Left kidney (tissue), 8 donors: ENCODE results near the gene RELL1. TPM values are rescaled to one million over a fixed set of nuclear protein-coding genes. Genes with fewer than 3 reads are reported as not detected.
A peak's percentile ranks its signal among the peaks of the same experiment; 100 is the strongest.

Experiments used
- DNase-seq: peaks from one replicate; pipeline ENCODE4 v3.0.0-alpha.2; 2013
- long read RNA-seq, 8 donors: transcript quantifications; one replicate each; lab custom pipeline, GENCODE V29; 2026
- polyA plus RNA-seq: library from polyadenylated mRNA; unstranded; fragments of 120-200 nt; gene quantifications from one replicate; pipeline ENCODE4 v1.2.1, GENCODE V29; 2013; ENCODE audit not compliant: insufficient read length

Gene RELL1
- polyA plus RNA-seq: 9.9 TPM
- long read RNA-seq, donor 1, partial matches to known transcripts: 0 of 4 reads
- long read RNA-seq, donor 1, other reads (novel, unspliced or antisense): 0 of 4 reads
- long read RNA-seq, donor 2: 0 reads
- long read RNA-seq, donor 3, partial matches to known transcripts: 0 of 2 reads
- long read RNA-seq, donor 3, other reads (novel, unspliced or antisense): 0 of 2 reads
- long read RNA-seq, donor 4: 0 reads
- long read RNA-seq, donor 5, partial matches to known transcripts: 0 of 3 reads
- long read RNA-seq, donor 5, other reads (novel, unspliced or antisense): 0 of 3 reads
- long read RNA-seq, donor 6, partial matches to known transcripts: 11 of 12 reads
- long read RNA-seq, donor 6, other reads (novel, unspliced or antisense): 0 of 12 reads
- long read RNA-seq, donor 7, partial matches to known transcripts: 18 of 20 reads
- long read RNA-seq, donor 7, other reads (novel, unspliced or antisense): 0 of 20 reads
- long read RNA-seq, donor 8: 0 reads

- DNase-seq: peak; percentile 99
Observed at GRCh38 chr4:37686373-37687193, at the start of gene RELL1. TSS of gene RELL1 (minus strand) at chr4:37686376. CDS start at chr4:37686287, 89 bp downstream.

- no peak for DNase-seq
Observed at GRCh38 chr4:37735578-37735977, 49.4 kb upstream of the RELL1 start.

GRCh38 chr4:37734989-37735388, 48.8 kb upstream of the RELL1 start:
- DNase-seq: no peak

- no peak for DNase-seq
Observed at GRCh38 chr4:37733240-37733867, 47.2 kb upstream of the RELL1 start.

- DNase-seq: no peak
Observed at GRCh38 chr4:37732526-37733186, 46.5 kb upstream of the RELL1 start.

- no peak for DNase-seq
Observed at GRCh38 chr4:37729649-37730004, 43.5 kb upstream of the RELL1 start.

GRCh38 chr4:37728064-37728463, 41.9 kb upstream of the RELL1 start:
- no peak for DNase-seq

GRCh38 chr4:37727635-37728034, 41.5 kb upstream of the RELL1 start:
- DNase-seq: no peak

- no peak for DNase-seq
Observed at GRCh38 chr4:37726666-37727065, 40.5 kb upstream of the RELL1 start.

- DNase-seq: no peak
Observed at GRCh38 chr4:37725718-37726117, 39.5 kb upstream of the RELL1 start.

GRCh38 chr4:37723067-37723466, 36.9 kb upstream of the RELL1 start:
- DNase-seq: no peak

- DNase-seq: no peak
Observed at GRCh38 chr4:37721995-37722638, 35.9 kb upstream of the RELL1 start.

GRCh38 chr4:37719021-37719420, 32.8 kb upstream of the RELL1 start:
- no peak for DNase-seq

GRCh38 chr4:37717576-37717975, 31.4 kb upstream of the RELL1 start:
- DNase-seq: no peak

- no peak for DNase-seq
Observed at GRCh38 chr4:37715889-37716402, 29.8 kb upstream of the RELL1 start.

- DNase-seq: no peak
Observed at GRCh38 chr4:37710491-37710890, 24.3 kb upstream of the RELL1 start.

- DNase-seq: no peak
Observed at GRCh38 chr4:37706032-37706431, 19.9 kb upstream of the RELL1 start.

GRCh38 chr4:37705571-37705970, 19.4 kb upstream of the RELL1 start:
- DNase-seq: no peak

GRCh38 chr4:37699868-37700481, 13.8 kb upstream of the RELL1 start:
- no peak for DNase-seq

- no peak for DNase-seq
Observed at GRCh38 chr4:37697566-37697965, 11.4 kb upstream of the RELL1 start.
